ENCODE results near the gene SNTG2. TPM values are rescaled to one million over a fixed set of nuclear protein-coding genes. Genes with fewer than 3 reads are reported as not detected.

SNTG2 gene
- total and polyA plus RNA-seq, 2 donors (not counting 1 experiment from before 2014, with no cell fraction given), result 0.06 TPM; not detected in 1

DNA sequence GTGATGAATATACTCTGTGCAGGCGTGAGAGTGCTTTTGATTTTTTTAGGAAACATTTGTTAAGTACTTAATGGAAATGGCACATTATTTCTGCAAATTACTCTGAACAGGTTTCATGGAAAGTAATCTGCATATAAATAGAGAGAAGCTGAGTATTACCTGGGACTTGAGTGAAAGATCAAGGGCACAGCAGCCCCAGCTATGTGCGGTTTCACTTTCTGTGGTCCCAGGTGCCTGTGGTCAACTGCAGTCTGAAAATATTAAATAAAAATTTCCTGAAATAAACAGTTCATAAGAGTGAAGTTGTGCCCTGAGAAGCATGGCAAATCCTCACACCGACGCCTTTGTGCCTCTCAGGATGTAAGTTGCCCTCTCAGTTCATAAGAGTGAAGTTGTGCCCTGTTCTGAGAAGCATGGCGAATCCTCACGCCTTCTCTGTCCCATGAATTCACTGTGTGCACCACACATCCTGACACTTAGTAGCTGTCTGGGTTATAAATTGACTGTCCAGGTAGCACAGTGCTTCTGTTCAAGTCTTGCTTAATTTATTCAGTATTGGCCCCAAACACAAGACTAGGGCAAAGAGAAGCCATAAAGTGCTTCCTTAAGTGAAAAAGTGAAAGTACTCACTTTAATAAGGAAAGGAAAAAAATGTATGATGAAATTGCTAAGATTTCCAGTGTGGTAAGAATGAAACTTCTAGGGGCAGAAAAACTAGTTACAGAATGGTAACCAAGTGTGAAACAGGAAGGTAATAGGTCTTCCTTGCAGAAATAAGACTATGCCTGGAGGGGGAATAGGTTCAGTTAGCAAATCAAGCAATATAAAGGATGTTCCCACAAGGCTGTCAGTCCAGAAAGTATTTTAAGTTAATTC is 4.3 kb upstream of the SNTG2 start:
- DNase-seq (ENCODE audit: low read depth in 2 of 2), result no peak
- TF ChIP-seq EZH2 (IDR thresholded peaks at IDR 0.05; ENCODE audit: low read length, missing control alignments) (no peak), CTCF (conservative IDR thresholded peaks at IDR 0.05 in 1 of 2, IDR thresholded peaks at IDR 0.05 in 1 of 2; ENCODE audit: low read depth in 1 of 2, low read length in 2 of 2) (no peak)
- H3K4me3 ChIP-seq (replicated peaks in 1 of 4; ENCODE audit: control extremely low read depth in 1 of 4, insufficient read depth in 1 of 4, low read depth in 3 of 4, low read length in 4 of 4), result no peak overlapping the region
- H3K4me2 ChIP-seq (ENCODE audit: extremely low read depth, insufficient read depth, low read length), result no peak overlapping the region
- no peaks in the 10 kb centered on the region for H3K4me1 ChIP-seq (ENCODE audit: control insufficient read depth, extremely low read depth, insufficient read depth, low read length)
- H4K20me1 ChIP-seq (ENCODE audit: control insufficient read depth, extremely low read depth, insufficient read depth, low read length), result no peaks in the 10 kb centered on the region
- H3K27me3 ChIP-seq (ENCODE audit: control insufficient read depth, insufficient read depth, low read length), result no peaks in the 10 kb centered on the region
- H2AFZ ChIP-seq (ENCODE audit: low read length), result no peak overlapping the region
- H3K9me3 ChIP-seq (ENCODE audit: control insufficient read depth, insufficient read depth, low read depth, low read length), result no peaks in the 10 kb centered on the region
- no peak overlapping the region for H3K9ac ChIP-seq (ENCODE audit: insufficient read depth, low read length)
- no peaks in the 10 kb centered on the region for H3K36me3 ChIP-seq (ENCODE audit: control insufficient read depth, insufficient read depth, low read length)
- no peak overlapping the region for H3K27ac ChIP-seq (ENCODE audit: insufficient read depth, low read length)
- no peaks in the 10 kb centered on the region for H3K79me2 ChIP-seq (ENCODE audit: control insufficient read depth, insufficient read depth, low read length)

GRCh38 chr2:949384-950079 is 1.1 kb upstream of the SNTG2 start:
- no peaks in the 10 kb centered on the region for H3K4me1 ChIP-seq (ENCODE audit: control insufficient read depth, extremely low read depth, insufficient read depth, low read length)
- H2AFZ ChIP-seq (ENCODE audit: low read length), result no peak overlapping the region
- no peaks in the 10 kb centered on the region for H3K36me3 ChIP-seq (ENCODE audit: control insufficient read depth, insufficient read depth, low read length)
- no peaks in the 10 kb centered on the region for H3K79me2 ChIP-seq (ENCODE audit: control insufficient read depth, insufficient read depth, low read length)
- peaks cover 7% of the 10 kb centered on the region for H3K27me3 ChIP-seq (ENCODE audit: control insufficient read depth, insufficient read depth, low read length)
- H3K4me3 ChIP-seq (replicated peaks in 1 of 4; ENCODE audit: control extremely low read depth in 1 of 4, insufficient read depth in 1 of 4, low read depth in 3 of 4, low read length in 4 of 4), result peak overlapping the region in 1 of 4 experiments; percentile 8
- H3K9ac ChIP-seq (ENCODE audit: insufficient read depth, low read length), result no peak overlapping the region
- no peak for DNase-seq (ENCODE audit: low read depth in 2 of 2)
- peak; percentile 76 for TF ChIP-seq EZH2 (IDR thresholded peaks at IDR 0.05; ENCODE audit: low read length, missing control alignments)
- TF ChIP-seq CTCF (conservative IDR thresholded peaks at IDR 0.05 in 1 of 2, IDR thresholded peaks at IDR 0.05 in 1 of 2; ENCODE audit: low read depth in 1 of 2, low read length in 2 of 2), result no peak
- peak overlapping the region; percentile 44 for H3K4me2 ChIP-seq (ENCODE audit: extremely low read depth, insufficient read depth, low read length)
- H3K9me3 ChIP-seq (ENCODE audit: control insufficient read depth, insufficient read depth, low read depth, low read length), result no peaks in the 10 kb centered on the region
- H3K27ac ChIP-seq (ENCODE audit: insufficient read depth, low read length), result no peak overlapping the region
- no peaks in the 10 kb centered on the region for H4K20me1 ChIP-seq (ENCODE audit: control insufficient read depth, extremely low read depth, insufficient read depth, low read length)

- Histone ChIP-seq H2AFZ (ENCODE audit: low read length) (no peak overlapping the region), H3K4me3 (replicated peaks in 1 of 4; ENCODE audit: control extremely low read depth in 1 of 4, insufficient read depth in 1 of 4, low read depth in 3 of 4, low read length in 4 of 4) (no peak overlapping the region), H3K4me1 (ENCODE audit: control insufficient read depth, extremely low read depth, insufficient read depth, low read length) (no peaks in the 10 kb centered on the region), H3K9me3 (ENCODE audit: control insufficient read depth, insufficient read depth, low read depth, low read length) (no peaks in the 10 kb centered on the region), H3K4me2 (ENCODE audit: extremely low read depth, insufficient read depth, low read length) (no peak overlapping the region), H3K9ac (ENCODE audit: insufficient read depth, low read length) (no peak overlapping the region), H3K36me3 (ENCODE audit: control insufficient read depth, insufficient read depth, low read length) (no peaks in the 10 kb centered on the region), H4K20me1 (ENCODE audit: control insufficient read depth, extremely low read depth, insufficient read depth, low read length) (no peaks in the 10 kb centered on the region), H3K27me3 (ENCODE audit: control insufficient read depth, insufficient read depth, low read length) (peaks cover 7% of the 10 kb centered on the region), H3K27ac (ENCODE audit: insufficient read depth, low read length) (no peak overlapping the region), H3K79me2 (ENCODE audit: control insufficient read depth, insufficient read depth, low read length) (no peaks in the 10 kb centered on the region)
- TF ChIP-seq CTCF (conservative IDR thresholded peaks at IDR 0.05 in 1 of 2, IDR thresholded peaks at IDR 0.05 in 1 of 2; ENCODE audit: low read depth in 1 of 2, low read length in 2 of 2) (no peak), EZH2 (IDR thresholded peaks at IDR 0.05; ENCODE audit: low read length, missing control alignments) (no peak)
- no peak for DNase-seq (ENCODE audit: low read depth in 2 of 2)
These were observed 766 bp downstream of the SNTG2 start for GRCh38 chr2:951224-952006.
